Karpas-422 (cell line): ENCODE results near the gene CRYGA. TPM values are rescaled to one million over a fixed set of nuclear protein-coding genes. Genes with fewer than 3 reads are reported as not detected.

Experiments
- total RNA-seq: library from RNA; depleted of rRNA; stranded (reverse); fragments of >200 nt; shearing (Covaris generic); gene quantifications from 2 replicates; pipeline ENCODE4 v1.2.3, GENCODE V29; 2014; ENCODE audit warnings: low replicate concordance; rRNA removed

The CRYGA gene
- total RNA-seq, 1 experiment from 2014 or later, result not detected

Other genes with a start within 250 kb of the CRYGA start
- gene PLEKHM3, start 138.1 kb downstream of the CRYGA start, total RNA-seq, result 19.7 and 19.9 TPM in 2 replicates
- not detected in 2 replicates for gene CRYGD, start 39.1 kb downstream of the CRYGA start, total RNA-seq
- not detected in 2 replicates for gene CRYGC, start 33.8 kb downstream of the CRYGA start, total RNA-seq
- gene CRYGB, start 17.4 kb downstream of the CRYGA start, total RNA-seq, result not detected in 2 replicates
- not detected in 2 replicates for gene C2orf80, start 26.4 kb upstream of the CRYGA start, total RNA-seq
- 44.1 and 50.6 TPM in 2 replicates for gene IDH1, start 91.5 kb upstream of the CRYGA start, total RNA-seq
- 38.4 and 58.0 TPM in 2 replicates for gene PIKFYVE, start 102.7 kb upstream of the CRYGA start, total RNA-seq
- 0.22 TPM in 1 of 2 replicates, not detected in the other for gene PTH2R, start 243.2 kb upstream of the CRYGA start, total RNA-seq